Embryonic facial prominence (tissue), 1 donor: ENCODE results near the gene GOLGA3.
"Not testable (repeated sequence)": the region's sequence is repeated elsewhere in the genome, so short reads cannot be mapped to it uniquely, and the experiment has no call there.

Experiments used
- DNase-seq: peaks from one replicate; pipeline ENCODE4 v3.0.0-alpha.2; 2016; ENCODE audit errors: extremely low spot score

GOLGA3 gene

DNA sequence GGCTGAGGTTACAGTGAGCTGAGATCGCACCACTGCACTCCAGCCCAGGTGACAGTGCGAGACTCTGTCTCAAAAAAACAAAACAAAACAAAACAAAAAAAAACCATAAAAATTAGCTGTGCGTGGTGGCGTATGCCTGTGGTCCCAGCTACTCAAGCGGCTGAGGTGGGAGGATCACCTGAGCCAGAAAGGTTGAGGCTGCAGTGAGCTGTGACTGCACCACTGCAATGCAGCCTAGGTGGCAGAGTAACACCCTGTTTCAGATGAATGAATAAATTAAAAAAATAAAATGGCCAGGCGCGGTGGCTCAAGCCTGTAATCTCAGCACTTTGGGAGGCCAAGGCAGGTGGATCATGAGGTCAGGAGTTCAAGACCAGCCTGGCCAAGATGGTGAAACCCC lies 75.0 kb downstream of the GOLGA3 start:
- not testable (repeated sequence) for DNase-seq

DNA sequence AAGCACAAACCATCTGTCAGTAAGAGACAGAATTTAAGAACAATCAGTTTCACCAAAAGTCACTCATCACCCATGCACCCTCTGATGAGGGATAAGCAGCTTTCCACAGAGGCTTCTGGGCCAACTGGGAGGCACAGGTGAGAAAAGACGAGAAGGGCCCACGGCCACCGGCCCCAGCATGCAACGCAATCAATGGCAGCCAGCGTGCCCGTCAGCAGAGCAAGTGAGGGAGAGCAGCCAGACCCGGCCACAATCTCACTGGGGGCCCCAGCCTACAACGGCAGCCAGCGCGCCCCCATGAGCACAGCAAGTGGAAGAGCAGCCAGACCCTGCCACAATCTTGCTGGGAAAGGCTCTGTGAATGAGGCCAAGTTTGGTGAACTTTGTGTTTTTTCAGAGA lies 80.3 kb downstream of the GOLGA3 start:
- no peak for DNase-seq

DNA sequence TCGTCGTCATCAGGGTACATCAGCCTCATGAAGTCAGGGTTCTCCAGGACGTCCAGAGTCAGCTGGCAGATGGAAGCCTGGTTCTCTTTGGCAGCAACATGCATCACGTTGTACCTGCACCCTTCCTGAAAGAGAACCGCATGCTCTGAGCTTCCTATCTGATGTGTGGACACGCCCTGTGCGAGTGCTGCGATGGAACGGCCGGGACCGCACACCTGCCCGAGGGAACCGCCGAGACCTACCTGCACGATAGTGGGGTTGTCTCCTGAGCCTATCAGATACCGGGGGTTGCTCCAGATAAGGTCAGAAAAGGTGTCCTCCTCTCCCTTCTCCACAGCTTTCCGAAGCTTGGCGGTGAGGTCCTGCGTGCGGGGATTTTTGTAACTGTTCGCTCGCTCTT lies 80.8 kb downstream of the GOLGA3 start:
- no peak for DNase-seq

DNA sequence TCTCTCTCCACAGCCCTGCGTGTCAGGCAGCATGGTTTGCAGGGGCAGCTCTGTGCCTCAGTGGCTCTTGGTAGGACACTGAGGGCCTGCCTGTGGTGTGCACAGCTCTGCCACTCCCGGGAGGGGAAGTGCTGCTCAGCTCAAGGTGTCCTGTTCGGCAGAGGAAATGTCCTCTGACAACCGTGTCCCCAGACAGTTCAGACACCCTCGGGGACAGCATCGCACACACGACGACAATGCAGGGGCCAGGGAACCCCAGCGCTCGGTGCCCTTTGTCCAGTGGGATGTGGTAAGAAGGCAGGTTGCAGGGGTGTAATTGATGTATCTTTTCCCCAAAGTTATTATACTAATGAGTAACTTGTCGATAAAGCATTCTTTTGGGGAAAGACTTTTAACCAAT lies 81.3 kb downstream of the GOLGA3 start:
- no peak for DNase-seq

DNA sequence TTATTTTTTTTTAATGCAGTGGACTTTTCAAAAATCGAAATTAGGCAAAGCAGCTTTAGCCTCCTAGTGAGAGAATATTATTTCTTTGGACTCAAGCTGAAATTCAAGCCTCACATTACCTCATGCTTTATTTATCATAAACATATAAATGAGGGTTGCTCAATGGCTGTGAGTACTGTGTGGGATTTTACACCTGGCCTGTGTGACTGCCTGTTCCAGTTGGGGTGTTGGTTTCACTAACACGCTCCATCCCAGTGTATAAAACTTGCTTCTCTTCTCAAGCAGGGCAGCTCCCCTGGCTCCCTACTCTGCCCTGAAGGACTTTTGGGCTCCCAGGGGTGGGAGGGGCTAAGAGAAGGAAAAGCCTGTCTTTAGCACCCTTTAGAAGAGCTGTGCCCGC lies 82.1 kb downstream of the GOLGA3 start:
- DNase-seq, result no peak

DNA sequence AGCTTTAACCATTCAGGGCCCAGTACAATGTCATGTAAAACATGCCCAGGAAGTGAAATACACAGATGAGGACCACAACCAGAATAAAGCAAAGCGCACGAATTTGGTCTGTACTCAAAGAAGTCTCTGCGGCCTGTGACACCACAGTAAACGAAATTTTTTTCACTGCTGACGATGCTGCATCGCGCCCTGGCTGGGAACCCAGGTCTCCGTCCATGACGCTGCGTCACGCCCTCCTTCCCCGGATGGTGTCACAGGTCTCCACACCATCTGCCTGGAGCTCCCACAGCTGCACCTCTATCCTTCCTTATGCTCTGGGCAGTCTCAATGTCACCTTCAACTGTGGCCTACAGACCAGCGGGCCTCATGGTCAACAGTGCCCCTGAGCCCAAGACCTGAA lies 84.8 kb downstream of the GOLGA3 start:
- DNase-seq, result no peak

DNA sequence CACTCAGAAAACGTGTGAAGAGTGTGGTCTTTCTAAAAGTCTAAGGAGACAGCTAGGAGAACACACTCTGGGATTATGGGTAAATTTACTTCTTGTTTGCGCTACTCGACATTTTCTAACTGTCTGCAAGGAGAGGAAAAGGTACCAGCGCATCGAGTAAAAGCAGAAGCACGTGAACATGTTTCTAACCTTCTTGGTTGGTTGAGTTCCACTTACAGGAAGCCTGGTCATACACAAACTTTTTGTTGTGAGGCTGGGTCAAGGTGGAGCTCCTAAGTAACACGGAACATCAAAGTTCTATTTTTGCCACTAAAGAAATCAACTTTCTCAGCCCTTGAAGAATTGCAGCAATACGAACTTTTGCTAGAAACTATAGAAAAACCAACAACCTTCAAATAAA lies 87.0 kb downstream of the GOLGA3 start:
- no peak for DNase-seq

DNA sequence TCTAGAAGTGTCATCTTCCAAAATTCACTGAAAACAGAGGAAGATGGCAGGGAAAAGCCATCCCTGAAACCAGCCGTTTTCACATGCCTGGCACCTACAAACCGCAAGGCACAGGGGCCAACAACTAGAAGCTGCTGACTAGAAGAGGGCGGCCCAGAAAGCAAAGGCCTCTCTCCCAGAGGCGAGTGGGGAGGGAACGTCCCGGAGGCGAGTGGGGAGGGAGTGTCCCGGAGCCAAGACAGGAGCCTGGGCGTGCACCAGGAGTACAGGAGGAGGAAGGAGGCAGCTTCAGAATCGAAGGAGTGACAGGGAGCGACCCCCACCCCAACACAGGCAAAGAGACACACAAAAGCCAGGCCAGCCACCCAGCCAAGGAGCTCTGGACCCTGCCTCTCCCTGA lies 88.0 kb downstream of the GOLGA3 start:
- no peak for DNase-seq

DNA sequence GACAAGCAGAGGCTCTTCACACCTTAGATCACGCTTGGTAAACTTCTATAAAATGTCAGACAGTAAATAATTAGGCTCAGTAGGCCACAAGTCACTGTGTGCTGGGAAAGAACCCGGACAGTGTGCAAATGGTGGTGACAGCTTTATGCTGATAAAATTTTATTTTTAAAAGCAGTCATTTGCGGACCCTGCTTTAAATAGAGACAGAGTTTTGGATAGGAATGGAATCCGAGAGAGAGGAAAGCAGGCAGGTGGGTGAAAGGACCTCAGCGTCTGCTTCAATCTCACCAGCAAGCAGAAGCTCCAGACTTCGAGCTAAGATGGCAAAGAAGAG lies 88.4 kb downstream of the GOLGA3 start:
- no peak for DNase-seq

DNA sequence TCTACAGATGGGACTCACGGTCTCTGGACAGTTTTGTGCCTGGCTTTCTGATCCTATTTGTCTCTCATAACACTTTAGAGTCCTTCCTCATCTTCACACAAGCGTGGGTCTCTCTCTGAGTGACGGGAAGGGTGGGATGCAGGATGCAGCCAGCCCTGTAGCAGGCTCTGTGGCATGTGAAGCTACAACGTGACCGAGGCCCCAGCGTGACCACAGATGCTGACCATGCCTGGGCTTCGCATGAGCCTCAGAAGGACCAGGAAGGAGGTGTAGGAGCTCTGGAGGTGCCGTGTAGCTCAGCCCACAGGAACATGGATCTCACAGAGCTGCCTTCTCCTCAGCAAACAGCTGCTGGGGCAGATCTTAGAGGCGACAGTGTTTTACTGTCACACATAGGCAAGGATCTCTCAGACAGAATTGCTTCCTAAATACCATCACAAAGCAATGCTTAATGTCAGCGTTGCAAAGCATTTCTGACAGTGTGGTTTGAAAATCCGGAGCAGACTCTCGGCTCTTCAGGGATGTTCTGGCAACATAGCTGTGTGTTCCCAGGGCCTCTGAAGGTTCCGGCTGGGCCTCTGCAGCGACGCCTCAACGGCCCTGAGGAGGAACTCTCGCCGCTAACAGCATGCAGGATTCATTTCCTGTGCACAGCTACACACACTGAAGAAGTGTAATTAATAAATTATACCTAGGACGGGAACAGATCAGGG lies 88.9 kb downstream of the GOLGA3 start:
- DNase-seq, result no peak

DNA sequence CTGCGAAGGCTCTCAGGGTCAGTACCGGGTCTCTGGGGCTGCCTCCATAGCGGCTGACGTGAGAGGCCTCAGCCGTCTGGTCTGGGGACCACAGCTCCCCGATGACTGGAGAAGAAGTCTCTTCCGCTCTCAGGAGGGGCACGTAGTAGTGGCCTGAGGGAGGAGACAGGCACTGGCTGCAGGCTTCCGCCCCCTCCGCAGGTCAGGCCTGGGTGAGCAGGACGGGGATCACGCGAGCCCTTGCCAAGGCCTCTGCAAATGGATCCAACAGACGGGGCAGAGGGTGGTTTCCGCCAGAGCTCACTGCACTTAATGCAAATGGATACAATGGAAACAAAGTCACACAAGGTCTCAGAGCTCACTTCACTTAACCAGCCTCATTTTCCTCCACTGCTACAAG lies 91.8 kb downstream of the GOLGA3 start:
- DNase-seq, result no peak

DNA sequence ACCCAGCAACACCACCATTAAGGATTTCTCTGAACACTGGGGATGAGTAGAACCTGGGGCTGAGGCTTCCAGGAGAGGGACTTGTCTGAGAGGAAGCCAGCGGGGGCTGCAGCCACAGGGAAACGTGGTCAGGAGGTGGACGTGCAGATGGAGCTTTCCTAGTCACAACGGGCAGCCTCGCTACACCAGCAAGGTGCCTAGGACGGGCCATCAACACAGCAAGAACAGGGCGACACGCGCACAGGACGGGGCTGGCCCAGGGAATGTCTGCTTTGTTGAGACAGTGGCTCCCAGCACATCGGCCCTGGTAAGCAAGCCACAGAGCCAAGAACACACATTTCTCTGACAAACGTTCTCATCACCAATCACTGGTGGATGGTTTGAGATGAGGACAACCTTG lies 92.3 kb downstream of the GOLGA3 start:
- no peak for DNase-seq

DNA sequence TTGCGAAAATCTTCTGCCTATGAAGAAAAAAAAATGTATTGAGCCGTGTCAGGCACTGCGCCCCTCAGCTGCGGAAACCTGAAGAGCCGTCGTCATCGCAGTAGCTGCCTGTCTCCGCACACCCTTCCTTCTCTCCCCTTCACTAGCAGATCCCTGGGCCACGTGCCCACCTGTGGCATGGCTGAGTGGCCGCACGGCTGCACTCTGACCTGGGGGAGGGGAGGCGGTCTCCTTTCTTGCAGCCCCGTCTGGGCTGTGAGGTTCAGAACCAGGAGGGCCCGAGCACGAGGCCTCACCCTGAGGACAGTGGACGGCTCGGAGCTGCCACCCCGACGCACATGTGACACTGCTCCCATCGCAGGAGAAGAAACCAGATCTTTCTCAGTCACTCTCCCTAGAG lies 93.2 kb downstream of the GOLGA3 start:
- DNase-seq, result no peak

DNA sequence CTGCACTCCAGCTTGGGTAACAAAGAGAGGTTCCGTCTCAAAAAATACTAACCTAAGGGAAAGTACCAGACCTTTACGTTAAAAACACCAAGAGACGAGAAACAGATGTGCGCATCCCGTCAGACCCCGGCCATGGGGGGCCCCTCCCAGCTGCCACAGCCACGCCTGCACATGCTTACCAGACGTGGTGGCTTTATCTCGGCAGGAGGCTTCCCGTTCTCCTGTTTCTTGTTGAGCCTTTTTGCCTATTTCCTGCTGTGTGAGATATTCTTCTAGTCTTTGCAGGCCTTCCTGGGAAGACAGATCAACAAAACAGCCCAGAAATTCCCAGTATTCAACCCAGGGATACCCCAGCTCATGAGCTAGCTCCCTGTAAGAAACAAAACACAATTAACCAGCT lies 94.5 kb downstream of the GOLGA3 start:
- DNase-seq, result no peak

DNA sequence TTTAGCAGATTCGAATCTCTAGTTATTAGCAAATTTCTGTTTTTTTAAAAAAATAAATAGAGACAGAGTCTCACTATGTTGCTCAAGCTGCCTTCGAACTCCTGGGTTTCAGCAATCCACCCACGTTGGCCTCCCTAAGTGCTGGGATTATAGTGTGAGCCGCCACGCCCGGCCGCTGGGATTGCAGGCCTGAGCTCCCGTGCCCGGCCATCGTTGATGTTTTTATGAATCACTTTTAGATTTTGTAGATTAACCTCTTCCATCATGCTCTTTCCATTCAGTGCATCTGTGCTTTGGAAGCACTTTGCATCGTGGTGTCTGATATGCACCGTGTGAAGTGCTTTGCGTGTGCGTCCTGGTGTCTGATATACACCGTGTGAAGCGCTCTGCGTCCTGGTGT lies 97.1 kb downstream of the GOLGA3 start:
- DNase-seq, result no peak

DNA sequence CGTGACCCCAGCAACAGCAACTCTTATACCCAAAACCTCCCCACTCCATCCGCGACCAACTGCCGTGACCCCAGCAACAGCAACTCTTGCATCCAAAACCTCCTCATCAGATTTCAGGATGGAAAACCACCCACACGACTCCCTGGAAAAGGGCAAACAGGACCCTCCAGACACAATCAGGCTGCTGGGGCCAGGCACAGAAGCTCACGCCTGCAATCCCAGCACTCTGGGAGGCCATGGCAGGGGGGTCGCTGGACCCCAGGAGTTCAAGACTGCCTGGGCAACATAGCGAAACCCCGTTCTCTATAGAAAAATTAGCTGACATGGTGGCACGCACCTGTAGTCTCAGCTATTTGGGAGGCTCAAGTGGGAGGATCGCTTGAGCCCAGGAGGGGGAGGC lies 98.3 kb downstream of the GOLGA3 start:
- DNase-seq, result no peak

DNA sequence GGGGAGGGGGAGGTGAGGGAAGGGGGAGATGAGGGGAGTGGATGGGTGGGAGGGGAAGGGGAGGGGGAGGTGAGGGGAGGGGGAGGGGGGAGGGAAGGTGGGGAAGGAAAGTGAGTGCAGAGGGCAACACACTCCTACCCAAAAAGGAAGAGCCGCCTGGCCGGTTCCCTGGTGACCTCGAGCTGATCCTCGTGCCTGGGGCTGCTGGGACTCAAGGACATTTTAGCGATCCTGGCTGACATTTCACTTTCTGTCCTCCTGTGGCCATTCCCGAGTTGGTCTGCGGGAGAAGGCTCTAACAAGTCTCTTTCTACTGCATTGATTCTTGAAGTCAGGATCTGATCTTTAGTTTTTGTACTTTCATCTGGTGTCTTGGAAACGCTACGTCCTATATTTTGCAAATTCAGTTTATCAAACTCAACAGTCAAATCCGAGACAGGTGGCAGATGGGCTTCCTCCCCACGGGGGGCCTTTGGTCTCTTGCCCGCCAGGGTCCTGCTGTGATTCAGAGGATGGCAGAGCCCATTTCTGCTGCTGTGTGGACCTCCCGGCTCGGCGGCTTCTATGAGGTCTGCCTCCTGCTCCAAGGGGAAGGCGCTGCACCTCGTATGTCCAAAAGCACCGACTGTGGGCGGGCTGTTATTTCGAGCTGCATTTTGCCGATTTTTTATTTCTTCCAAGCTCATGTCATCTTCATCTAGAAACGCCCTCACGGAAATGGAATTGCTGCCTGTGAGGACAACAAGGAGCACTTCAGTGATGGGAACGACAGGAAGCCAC lies 98.9 kb downstream of the GOLGA3 start:
- no peak for DNase-seq

DNA sequence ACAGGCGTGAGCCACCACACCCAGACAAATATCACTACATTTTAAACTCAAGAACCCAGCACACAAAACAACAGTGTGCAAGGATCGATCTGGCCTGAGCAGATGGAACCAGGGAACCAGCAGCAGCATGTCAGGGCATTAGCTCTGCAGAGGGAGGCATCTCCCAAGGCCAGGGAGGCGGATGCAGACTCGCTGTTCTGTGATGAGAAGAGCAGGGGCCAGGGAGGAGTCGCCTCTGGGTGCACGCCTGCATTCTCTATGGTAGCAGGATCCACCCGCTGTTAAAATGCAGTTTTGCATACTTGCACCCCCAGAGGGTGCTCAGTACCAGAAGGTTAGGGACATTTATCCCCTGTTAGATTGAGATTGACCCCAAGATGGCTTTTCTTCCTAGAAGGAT lies 100.2 kb downstream of the GOLGA3 start:
- no peak for DNase-seq

DNA sequence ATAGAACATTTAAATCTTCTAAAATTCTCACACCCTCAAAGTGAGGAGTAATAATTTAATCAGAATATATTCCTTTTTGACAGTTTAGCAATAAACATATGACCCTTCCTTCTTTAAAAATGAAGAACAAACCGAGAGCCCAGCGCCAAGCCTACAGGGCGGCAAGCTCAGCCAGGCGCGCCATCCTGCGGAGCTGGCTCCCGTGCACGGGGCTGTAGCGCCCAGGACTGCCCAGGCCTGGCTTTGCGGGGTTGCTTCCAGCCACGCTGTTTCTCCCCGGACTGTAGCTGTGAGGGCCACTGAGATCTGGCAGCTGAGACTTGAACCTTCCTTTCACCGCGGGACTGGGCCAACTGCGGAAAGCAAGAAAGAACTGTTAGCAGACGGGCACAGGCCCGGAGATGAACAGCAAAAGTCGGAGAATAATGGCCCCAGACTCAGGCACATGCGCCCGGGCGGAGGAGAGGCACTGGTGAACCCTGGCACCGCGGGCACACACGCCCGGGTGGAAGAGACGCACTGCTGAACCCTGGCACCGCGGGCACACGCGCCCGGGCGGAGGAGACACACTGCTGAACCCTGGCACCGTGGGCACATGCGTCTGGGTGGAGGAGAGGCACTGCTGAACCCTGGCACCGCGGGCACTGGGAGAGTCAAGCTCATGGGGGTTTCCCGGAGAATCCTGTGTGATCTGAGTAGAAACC lies 101.4 kb downstream of the GOLGA3 start:
- DNase-seq, result no peak

DNA sequence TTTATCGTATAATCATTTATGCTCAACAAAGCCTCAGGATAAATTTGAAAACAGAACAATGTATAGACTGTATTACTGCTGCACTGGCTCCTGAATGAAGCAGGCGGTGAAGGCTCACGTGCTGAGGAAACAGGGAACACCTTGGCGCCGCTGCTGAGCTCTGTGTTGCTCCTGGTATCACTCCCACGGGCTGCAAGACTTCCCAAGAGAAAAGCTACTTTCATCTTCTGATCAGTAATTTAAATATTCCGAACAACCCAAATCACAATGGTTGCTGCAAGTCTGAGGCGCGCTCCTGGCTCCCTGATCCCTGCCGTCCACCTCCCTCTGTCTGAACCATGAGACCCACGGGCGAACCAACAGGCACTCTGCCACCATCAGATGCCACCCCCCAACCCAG lies 102.3 kb downstream of the GOLGA3 start:
- no peak for DNase-seq

DNA sequence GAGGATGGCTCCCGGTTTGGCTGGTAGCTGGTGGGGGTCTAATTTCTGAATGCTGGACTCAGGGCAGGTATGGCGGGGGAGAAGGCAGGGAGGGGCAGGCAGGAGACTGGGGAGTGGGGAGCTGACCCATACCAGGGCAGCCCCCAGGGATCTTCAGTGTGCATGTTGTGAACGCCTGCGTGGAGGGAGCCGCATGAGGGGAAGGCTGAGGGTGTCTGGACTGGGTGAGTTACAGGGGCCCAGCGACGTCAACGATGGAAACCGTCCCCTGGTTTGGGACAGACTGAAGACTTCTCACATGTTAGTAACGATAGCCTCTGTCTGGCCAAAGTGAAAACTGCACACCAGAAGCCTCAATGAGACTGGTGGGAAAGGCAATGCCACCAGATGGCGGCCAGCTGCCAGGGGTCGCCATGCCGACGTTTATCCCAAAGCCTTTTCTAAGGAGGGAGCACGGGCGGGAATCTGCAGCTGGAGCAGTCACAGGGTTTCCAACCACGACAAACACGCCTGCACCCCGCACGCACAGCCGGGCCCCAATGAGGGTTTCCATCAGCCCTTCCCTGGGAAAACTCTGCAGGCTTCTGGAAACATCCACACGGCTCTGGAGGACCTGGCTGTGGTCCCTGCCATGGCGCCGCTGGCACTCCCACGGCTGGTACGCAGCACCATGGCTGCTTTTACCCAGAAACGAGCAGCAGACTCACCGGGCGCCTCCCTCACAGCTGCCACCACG lies 104.0 kb downstream of the GOLGA3 start:
- no peak for DNase-seq

DNA sequence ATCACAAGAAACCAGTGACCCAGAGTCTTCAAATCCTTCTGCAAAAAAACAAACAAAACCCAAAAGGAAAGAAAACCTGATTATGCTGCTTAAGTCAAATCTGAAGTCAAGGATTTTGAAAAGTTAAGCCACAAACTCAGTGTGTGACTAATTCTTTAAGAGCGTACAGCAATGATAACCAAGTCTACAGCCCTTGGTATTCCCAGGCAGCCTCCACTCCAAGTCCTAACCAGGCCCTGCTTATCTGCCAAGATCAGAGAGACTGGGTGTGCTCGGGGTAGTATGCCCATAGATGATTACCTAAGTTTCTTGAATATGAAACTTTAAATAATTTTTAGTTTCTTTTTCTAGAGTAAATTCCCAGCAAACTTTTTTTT lies 104.9 kb downstream of the GOLGA3 start:
- DNase-seq, result no peak
